Neural cell (in vitro differentiated cells): ENCODE results near the gene SLC29A2. TPM values are rescaled to one million over a fixed set of nuclear protein-coding genes. Genes with fewer than 3 reads are reported as not detected.

Experiments used
- H2AFZ ChIP-seq: fragments of 200-600, 300-800 bp; sonication (generic), shearing (Covaris generic); 2 replicates; pipeline ENCODE4 v1.6.0; 2014; ENCODE audit warnings: low read depth, mild to moderate bottlenecking, antibody characterized with exemption, low read length, moderate library complexity
- H3F3A ChIP-seq: fragments of 200-600 bp; shearing (Covaris generic); 2 replicates; pipeline ENCODE4 v1.6.1; 2016; ENCODE audit warnings: mild to moderate bottlenecking, moderate library complexity, mixed read lengths, antibody characterized with exemption, low read length; ENCODE audit not compliant: insufficient read depth, poor library complexity, severe bottlenecking
- H3K27ac ChIP-seq: fragments of 200-600, 300-800 bp; sonication (generic), shearing (Covaris generic); 2 replicates; pipeline ENCODE4 v1.5.1; 2014; ENCODE audit warnings: mild to moderate bottlenecking, low read length, moderate library complexity
- H3K27me3 ChIP-seq: fragments of 300-800, 200-600 bp; sonication (generic), shearing (Covaris generic); 2 replicates; pipeline ENCODE4 v1.6.0; 2014; ENCODE audit warnings: mild to moderate bottlenecking, low read depth, low read length, moderate library complexity; ENCODE audit not compliant: insufficient read depth
- H3K36me3 ChIP-seq: fragments of 300-800, 200-600 bp; sonication (generic), shearing (Covaris generic); 2 replicates; pipeline ENCODE4 v1.5.1; 2014; ENCODE audit warnings: mild to moderate bottlenecking, antibody characterized with exemption, low read length, moderate library complexity; ENCODE audit not compliant: insufficient read depth
- H3K4me2 ChIP-seq: fragments of 300-800, 200-600 bp; sonication (generic), shearing (Covaris generic); 2 replicates; pipeline ENCODE4 v1.6.0; 2014; ENCODE audit warnings: mild to moderate bottlenecking, low read length
- H3K4me3 ChIP-seq: fragments of 300-800, 200-600 bp; sonication (generic), shearing (Covaris generic); 2 replicates; pipeline ENCODE4 v1.5.1; 2014; ENCODE audit warnings: mild to moderate bottlenecking, low read length, moderate library complexity
- H3K79me2 ChIP-seq: fragments of 200-600 bp; shearing (Covaris generic); replicated peaks from 2 replicates; pipeline ENCODE4 v1.6.0; 2014; ENCODE audit warnings: mild to moderate bottlenecking, low read length, moderate library complexity; ENCODE audit not compliant: insufficient read depth
- H3K9ac ChIP-seq: fragments of 300-800, 200-600 bp; sonication (generic), shearing (Covaris generic); 2 replicates; pipeline ENCODE4 v1.6.1; 2016; ENCODE audit warnings: mild to moderate bottlenecking, low read length, mixed read lengths
- H3K9me2 ChIP-seq: fragments of 200-600 bp; shearing (Covaris generic); 2 replicates; pipeline ENCODE4 v1.6.1; 2016; ENCODE audit warnings: mild to moderate bottlenecking, low read length, mixed read lengths; ENCODE audit not compliant: insufficient read depth
- H3K9me3 ChIP-seq: fragments of 200-600, 300-800 bp; sonication (generic), shearing (Covaris generic); 2 replicates; pipeline ENCODE4 v1.6.1; 2016; ENCODE audit warnings: mild to moderate bottlenecking, mixed run types, low read length, moderate library complexity, mixed read lengths
- H4K20me1 ChIP-seq: fragments of 200-600 bp; shearing (Covaris generic); 2 replicates; pipeline ENCODE4 v1.6.1; 2016; ENCODE audit warnings: mild to moderate bottlenecking, mixed run types; ENCODE audit not compliant: insufficient read depth
- CTCF ChIP-seq: fragments of 450-650 bp; IDR thresholded peaks from 2 replicates; pipeline ENCODE4 v1.5.1; 2014; ENCODE audit warnings: antibody characterized with exemption, mild to moderate bottlenecking, moderate library complexity; ENCODE audit not compliant: poor library complexity, severe bottlenecking
- MXI1 ChIP-seq: fragments of 450-650 bp; conservative IDR thresholded peaks from 2 replicates; pipeline ENCODE4 v1.6.1; 2014; ENCODE audit warnings: antibody characterized with exemption, mild to moderate bottlenecking; ENCODE audit not compliant: poor library complexity, severe bottlenecking
- POLR2AphosphoS5 ChIP-seq: IDR thresholded peaks from 2 replicates; pipeline ENCODE4 v1.6.1; 2012
- REST ChIP-seq: IDR thresholded peaks from 2 replicates; pipeline ENCODE4 v1.6.1; 2012; ENCODE audit warnings: borderline replicate concordance
- SMC3 ChIP-seq: fragments of 450-650 bp; conservative IDR thresholded peaks from 2 replicates; pipeline ENCODE4 v1.6.1; 2014; ENCODE audit warnings: antibody characterized with exemption, mild to moderate bottlenecking, moderate library complexity; ENCODE audit not compliant: poor library complexity
- TAF1 ChIP-seq: IDR thresholded peaks from 2 replicates; pipeline ENCODE4 v1.6.1; 2012; ENCODE audit warnings: low read depth
- polyA plus RNA-seq: library from polyadenylated mRNA; depleted of rRNA; stranded (reverse); fragments of >200 nt; gene quantifications from 2 replicates; pipeline ENCODE4 v1.2.3, GENCODE V29; 2014

SLC29A2 gene
- polyA plus RNA-seq, 1 donor from 2014 or later = 1.7 TPM

GRCh38 chr11:66365166-66365565, 6.4 kb downstream of the SLC29A2 start:
- H3K27me3 ChIP-seq = no peaks in the 10 kb centered on the region
- no peaks in the 10 kb centered on the region for H3K79me2 ChIP-seq
- H3F3A ChIP-seq = no peaks in the 10 kb centered on the region
- no peak overlapping the region for H2AFZ ChIP-seq
- no peak overlapping the region for H3K4me2 ChIP-seq
- H3K36me3 ChIP-seq = no peaks in the 10 kb centered on the region
- no peak overlapping the region for H3K27ac ChIP-seq
- TF ChIP-seq REST (no peak), CTCF (no peak), POLR2AphosphoS5 (no peak), MXI1 (no peak), TAF1 (no peak)
- no peaks in the 10 kb centered on the region for H4K20me1 ChIP-seq
- H3K4me3 ChIP-seq = no peak overlapping the region
- no peaks in the 10 kb centered on the region for H3K9me3 ChIP-seq
- H3K9me2 ChIP-seq = no peaks in the 10 kb centered on the region
- H3K9ac ChIP-seq = no peak overlapping the region

GRCh38 chr11:66363805-66364535, 7.6 kb downstream of the SLC29A2 start:
- H3K4me3 ChIP-seq = no peak overlapping the region
- H4K20me1 ChIP-seq = no peaks in the 10 kb centered on the region
- no peaks in the 10 kb centered on the region for H3K9me2 ChIP-seq
- H3K36me3 ChIP-seq = no peaks in the 10 kb centered on the region
- H3K27me3 ChIP-seq = no peaks in the 10 kb centered on the region
- no peaks in the 10 kb centered on the region for H3K79me2 ChIP-seq
- TF ChIP-seq SMC3 (no peak), CTCF (peak; percentile 40)
- no peak overlapping the region for H3K4me2 ChIP-seq
- no peak overlapping the region for H2AFZ ChIP-seq
- H3K9ac ChIP-seq = no peak overlapping the region
- H3K27ac ChIP-seq = no peak overlapping the region
- no peaks in the 10 kb centered on the region for H3K9me3 ChIP-seq
- no peaks in the 10 kb centered on the region for H3F3A ChIP-seq
